ENCODE results near the gene B3GNT2.

GRCh38 chr2:62197011-62197924, 1.4 kb downstream of the B3GNT2 start:
- TF ChIP-seq CTCF (IDR thresholded peaks at IDR 0.05) (peak; percentile 25; the same call in 1 of the 2 replicates), NRF1 (IDR thresholded peaks at IDR 0.05; ENCODE audit: low read depth, low read length) (no peak), POLR2AphosphoS5 (IDR thresholded peaks at IDR 0.05; ENCODE audit: low read depth, low read length) (no peak)
